ACC112 (cell line): ENCODE measurements around the gene NYAP1.
A peak's percentile ranks its signal among the peaks of the same experiment; 100 is the strongest.

Source experiments
- H2AFZ ChIP-seq: fragments of 200-600 bp; sonication (generic); one replicate; pipeline ENCODE4 v1.6.0; 2017; ENCODE audit warnings: antibody characterized with exemption, low read length; ENCODE audit not compliant: unreplicated experiment
- H3K27ac ChIP-seq: fragments of 200-600 bp; sonication (generic); 2 replicates; pipeline ENCODE4 v1.5.1; 2014; ENCODE audit warnings: low read depth, mild to moderate bottlenecking, antibody characterized with exemption, low read length, moderate library complexity
- H3K27me3 ChIP-seq: fragments of 200-600 bp; sonication (generic); 2 replicates; pipeline ENCODE4 v1.6.1; 2014; ENCODE audit warnings: mild to moderate bottlenecking, antibody characterized with exemption, low read length, moderate library complexity, mixed read lengths; ENCODE audit not compliant: insufficient read depth
- H3K36me3 ChIP-seq: fragments of 200-600 bp; sonication (generic); 2 replicates; pipeline ENCODE4 v1.6.1; 2016; ENCODE audit warnings: mild to moderate bottlenecking, antibody characterized with exemption, low read length, moderate library complexity, mixed read lengths; ENCODE audit not compliant: insufficient read depth
- H3K4me1 ChIP-seq: fragments of 200-600 bp; sonication (generic); one replicate; pipeline ENCODE4 v1.6.1; 2016; ENCODE audit warnings: low read length, mixed read lengths; ENCODE audit not compliant: insufficient read depth, unreplicated experiment, control insufficient read depth
- H3K4me3 ChIP-seq: fragments of 200-600 bp; sonication (generic); 2 replicates; pipeline ENCODE4 v1.5.1; 2014; ENCODE audit warnings: mild to moderate bottlenecking, low read depth, low read length
- H3K79me2 ChIP-seq: fragments of 200-600 bp; sonication (generic); one replicate; pipeline ENCODE4 v1.6.0; 2016; ENCODE audit warnings: low read length; ENCODE audit not compliant: control insufficient read depth, unreplicated experiment, insufficient read depth

NYAP1 gene

GRCh38 chr7:100472854-100473499 is 10.8 kb upstream of the NYAP1 start:
- peak overlapping the region; percentile 2 for H3K4me3 ChIP-seq
- no peaks in the 10 kb centered on the region; the same call in 1 of the 2 replicates for H3K36me3 ChIP-seq
- peak overlapping the region; percentile 60 for H3K27ac ChIP-seq
- H3K4me1 ChIP-seq, result peaks cover 35% of the 10 kb centered on the region
- no peaks in the 10 kb centered on the region for H3K27me3 ChIP-seq
- H3K79me2 ChIP-seq, result peaks cover 43% of the 10 kb centered on the region
- H2AFZ ChIP-seq, result no peak overlapping the region

GRCh38 chr7:100475549-100475948 is 8.2 kb upstream of the NYAP1 start:
- Histone ChIP-seq H3K4me3 (peak overlapping the region; percentile 90), H3K79me2 (peaks cover 53% of the 10 kb centered on the region), H2AFZ (no peak overlapping the region), H3K4me1 (peaks cover 35% of the 10 kb centered on the region), H3K27me3 (no peaks in the 10 kb centered on the region), H3K27ac (peak overlapping the region; percentile 34), H3K36me3 (no peaks in the 10 kb centered on the region)

GRCh38 chr7:100476101-100476780 is 7.5 kb upstream of the NYAP1 start:
- Histone ChIP-seq H3K36me3 (no peaks in the 10 kb centered on the region), H3K79me2 (peaks cover 53% of the 10 kb centered on the region), H3K27ac (peak overlapping the region; percentile 34)

GRCh38 chr7:100476903-100477870 is 6.5 kb upstream of the NYAP1 start:
- Histone ChIP-seq H3K79me2 (peaks cover 49% of the 10 kb centered on the region), H2AFZ (no peak overlapping the region), H3K4me3 (peak overlapping the region; percentile 90), H3K27me3 (no peaks in the 10 kb centered on the region), H3K27ac (peak overlapping the region; percentile 19; the same call in 1 of the 2 replicates), H3K36me3 (no peaks in the 10 kb centered on the region), H3K4me1 (peaks cover 32% of the 10 kb centered on the region)

More at GRCh38 chr7:100476101-100476780, 7.5 kb upstream of the NYAP1 start:
- Histone ChIP-seq H3K4me1 (peaks cover 35% of the 10 kb centered on the region), H3K27me3 (no peaks in the 10 kb centered on the region), H3K4me3 (peak overlapping the region; percentile 90), H2AFZ (no peak overlapping the region)

- no peak overlapping the region for H2AFZ ChIP-seq
- no peaks in the 10 kb centered on the region for H3K27me3 ChIP-seq
- peak overlapping the region; percentile 30; the same call in 1 of the 2 replicates for H3K27ac ChIP-seq
- H3K79me2 ChIP-seq, result peaks cover 47% of the 10 kb centered on the region
- peaks cover 26% of the 10 kb centered on the region for H3K4me1 ChIP-seq
- H3K4me3 ChIP-seq, result peak overlapping the region; percentile 90
- no peaks in the 10 kb centered on the region for H3K36me3 ChIP-seq
Measured at GRCh38 chr7:100477871-100478267, 5.9 kb upstream of the NYAP1 start.

GRCh38 chr7:100478958-100479660 is 4.6 kb upstream of the NYAP1 start, which contains the start of gene TSC22D4:
TSC22D4 (minus strand) TSS chr7:100479214; CDS start chr7:100478038, 1,176 bp downstream.
- peak within 1 kb of the TSS; percentile 58 for H2AFZ ChIP-seq
- H3K4me1 ChIP-seq, result peaks cover 22% of the 10 kb centered on the region
- no peaks in the 10 kb centered on the region for H3K27me3 ChIP-seq
- peaks cover 47% of the 10 kb centered on the region for H3K79me2 ChIP-seq
- peak within 1 kb of the TSS; percentile 90 for H3K4me3 ChIP-seq
- peak within 1 kb of the TSS; percentile 44 for H3K27ac ChIP-seq
- no peaks in the 10 kb centered on the region for H3K36me3 ChIP-seq

GRCh38 chr7:100481466-100481865 is 2.3 kb upstream of the NYAP1 start:
- Histone ChIP-seq H3K4me1 (peaks cover 31% of the 10 kb centered on the region), H3K27ac (no peak overlapping the region), H2AFZ (no peak overlapping the region), H3K36me3 (no peaks in the 10 kb centered on the region), H3K27me3 (no peaks in the 10 kb centered on the region), H3K4me3 (no peak overlapping the region), H3K79me2 (peaks cover 30% of the 10 kb centered on the region)

GRCh38 chr7:100482728-100483089 is 1.0 kb upstream of the NYAP1 start:
- Histone ChIP-seq H3K4me1 (peaks cover 24% of the 10 kb centered on the region), H3K27ac (no peak overlapping the region), H3K27me3 (no peaks in the 10 kb centered on the region)

GRCh38 chr7:100483090-100483721 is 521 bp upstream of the NYAP1 start:
- peak overlapping the region; percentile 91 for H2AFZ ChIP-seq
- no peaks in the 10 kb centered on the region for H3K36me3 ChIP-seq
- peak overlapping the region; percentile 81 for H3K4me3 ChIP-seq
- H3K27me3 ChIP-seq, result no peaks in the 10 kb centered on the region
- H3K27ac ChIP-seq, result no peak overlapping the region
- H3K4me1 ChIP-seq, result peaks cover 24% of the 10 kb centered on the region
- peaks cover 13% of the 10 kb centered on the region for H3K79me2 ChIP-seq

More at GRCh38 chr7:100482728-100483089, 1.0 kb upstream of the NYAP1 start:
- H3K79me2 ChIP-seq, result peaks cover 17% of the 10 kb centered on the region
- peak overlapping the region; percentile 81 for H3K4me3 ChIP-seq
- H3K36me3 ChIP-seq, result no peaks in the 10 kb centered on the region
- H2AFZ ChIP-seq, result peak overlapping the region; percentile 91
